Measurements from ENCODE around the gene AUTS2.

GRCh38 chr7:70544016-70544415 is 945.7 kb downstream of the AUTS2 start:
- TF ChIP-seq CTCF (IDR thresholded peaks at IDR 0.05), result no peak
- no peak for TF ChIP-seq POLR2AphosphoS5 (IDR thresholded peaks at IDR 0.05; ENCODE audit: insufficient read depth in 1 of 2, low read depth in 1 of 2)

Data from vagina (tissue), 2 donors.